Measurements from ENCODE around the gene KLKB1. TPM values are rescaled to one million over a fixed set of nuclear protein-coding genes. Genes with fewer than 3 reads are reported as not detected.
"Not testable (repeated sequence)": the region's sequence is repeated elsewhere in the genome, so short reads cannot be mapped to it uniquely, and the experiment has no call there.

Gene KLKB1
- total RNA-seq, 1 donor from 2014 or later = not detected

DNA sequence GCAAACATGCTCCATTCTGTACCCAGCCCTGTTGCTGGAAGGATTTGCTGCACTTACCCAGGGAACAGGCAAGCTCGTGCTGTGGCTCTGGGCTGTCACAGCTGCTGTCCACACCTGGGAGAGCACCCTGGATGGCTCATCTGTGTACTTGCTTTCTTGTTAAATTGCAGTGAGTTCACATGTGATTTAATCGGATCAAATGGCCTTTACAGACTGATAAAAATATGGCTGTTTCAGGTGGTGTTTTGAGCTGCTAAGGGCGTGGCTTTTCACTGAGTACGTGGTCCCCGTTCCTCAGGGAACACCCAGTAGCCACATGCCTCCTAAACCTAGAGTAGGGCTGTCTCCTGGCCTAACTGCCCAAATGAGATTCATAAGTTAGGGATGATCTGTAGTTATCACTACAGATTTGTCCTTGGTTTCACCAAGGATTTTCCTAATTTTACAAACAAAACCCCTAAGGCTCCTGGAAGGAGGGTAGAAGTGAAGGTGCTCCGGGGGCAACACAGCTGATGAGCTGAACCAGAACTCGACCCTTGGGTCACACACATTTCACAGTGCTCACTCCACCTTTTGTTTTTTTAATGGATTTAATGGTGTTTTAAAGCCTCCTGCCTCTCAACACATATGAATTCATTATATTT, 13.7 kb downstream of the KLKB1 start:
- Histone ChIP-seq H3K9me3 (ENCODE audit: insufficient read depth, low read depth, low read length) (no peaks in the 10 kb centered on the region), H2AFZ (ENCODE audit: low read depth, low read length) (no peak overlapping the region), H3K4me2 (ENCODE audit: low read length) (no peak overlapping the region), H4K20me1 (ENCODE audit: insufficient read depth, low read length) (no peaks in the 10 kb centered on the region), H3K27me3 (ENCODE audit: insufficient read depth, low read length) (no peaks in the 10 kb centered on the region), H3K27ac (ENCODE audit: low read depth, low read length) (no peak overlapping the region), H3K79me2 (ENCODE audit: insufficient read depth, low read length) (no peaks in the 10 kb centered on the region), H3K4me1 (ENCODE audit: insufficient read depth, low read length) (no peaks in the 10 kb centered on the region), H3K4me3 (ENCODE audit: insufficient read depth, low read depth, low read length) (no peak overlapping the region), H3K9ac (ENCODE audit: low read length) (no peak overlapping the region), H3K36me3 (ENCODE audit: insufficient read depth, low read length) (no peaks in the 10 kb centered on the region)
- no peak overlapping the region for H3K27ac Mint-ChIP-seq (ENCODE audit: unreplicated experiment)
- H3K4me1 Mint-ChIP-seq (ENCODE audit: low read depth, unreplicated experiment) = no peaks in the 10 kb centered on the region
- H3K4me3 Mint-ChIP-seq (ENCODE audit: unreplicated experiment) = no peak overlapping the region
- peaks cover 11% of the 10 kb centered on the region for H3K9me3 Mint-ChIP-seq (ENCODE audit: unreplicated experiment)
- FAIRE-seq (no peak), DNase-seq (ENCODE audit: low read depth) (no peak)
- no peaks in the 10 kb centered on the region for H3K27me3 Mint-ChIP-seq (ENCODE audit: low read depth, unreplicated experiment)
- TF ChIP-seq EZH2 (IDR thresholded peaks at IDR 0.05; ENCODE audit: insufficient read depth, low read length) = no peak
- TF ChIP-seq, protein P1, sequence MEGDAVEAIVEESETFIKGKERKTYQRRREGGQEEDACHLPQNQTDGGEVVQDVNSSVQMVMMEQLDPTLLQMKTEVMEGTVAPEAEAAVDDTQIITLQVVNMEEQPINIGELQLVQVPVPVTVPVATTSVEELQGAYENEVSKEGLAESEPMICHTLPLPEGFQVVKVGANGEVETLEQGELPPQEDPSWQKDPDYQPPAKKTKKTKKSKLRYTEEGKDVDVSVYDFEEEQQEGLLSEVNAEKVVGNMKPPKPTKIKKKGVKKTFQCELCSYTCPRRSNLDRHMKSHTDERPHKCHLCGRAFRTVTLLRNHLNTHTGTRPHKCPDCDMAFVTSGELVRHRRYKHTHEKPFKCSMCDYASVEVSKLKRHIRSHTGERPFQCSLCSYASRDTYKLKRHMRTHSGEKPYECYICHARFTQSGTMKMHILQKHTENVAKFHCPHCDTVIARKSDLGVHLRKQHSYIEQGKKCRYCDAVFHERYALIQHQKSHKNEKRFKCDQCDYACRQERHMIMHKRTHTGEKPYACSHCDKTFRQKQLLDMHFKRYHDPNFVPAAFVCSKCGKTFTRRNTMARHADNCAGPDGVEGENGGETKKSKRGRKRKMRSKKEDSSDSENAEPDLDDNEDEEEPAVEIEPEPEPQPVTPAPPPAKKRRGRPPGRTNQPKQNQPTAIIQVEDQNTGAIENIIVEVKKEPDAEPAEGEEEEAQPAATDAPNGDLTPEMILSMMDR (IDR thresholded peaks at IDR 0.05; ENCODE audit: insufficient read depth, low read depth, low read length) = no peak
- no peaks in the 10 kb centered on the region for H3K36me3 Mint-ChIP-seq (ENCODE audit: low read depth, unreplicated experiment)

DNA sequence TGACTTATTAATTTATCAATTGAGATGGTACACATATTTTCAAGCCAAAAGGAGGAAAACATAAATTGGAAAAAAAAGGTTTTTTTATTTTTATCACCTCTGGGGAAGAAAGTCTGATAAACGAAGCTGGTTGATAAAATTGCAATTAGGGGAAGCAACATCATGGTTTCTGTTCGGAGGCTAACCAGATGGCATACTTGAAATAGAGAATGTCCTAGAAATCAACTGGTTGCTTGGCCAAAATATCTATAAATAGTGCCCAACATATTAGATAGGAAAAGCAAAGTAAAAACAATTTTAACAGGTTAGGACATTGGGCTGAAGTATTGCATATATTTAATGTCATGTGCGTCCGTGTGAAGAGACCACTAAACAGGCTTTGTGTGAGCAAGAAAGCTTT, 14.3 kb downstream of the KLKB1 start:
- no peak for FAIRE-seq
- no peaks in the 10 kb centered on the region for H3K36me3 Mint-ChIP-seq (ENCODE audit: low read depth, unreplicated experiment)
- no peaks in the 10 kb centered on the region for H4K20me1 ChIP-seq (ENCODE audit: insufficient read depth, low read length)
- no peak overlapping the region for H3K4me2 ChIP-seq (ENCODE audit: low read length)
- H3K4me1 Mint-ChIP-seq (ENCODE audit: low read depth, unreplicated experiment) = no peaks in the 10 kb centered on the region
- H3K27me3 ChIP-seq (ENCODE audit: insufficient read depth, low read length) = no peaks in the 10 kb centered on the region
- H3K36me3 ChIP-seq (ENCODE audit: insufficient read depth, low read length) = no peaks in the 10 kb centered on the region
- no peaks in the 10 kb centered on the region for H3K9me3 ChIP-seq (ENCODE audit: insufficient read depth, low read depth, low read length)
- no peaks in the 10 kb centered on the region for H3K27me3 Mint-ChIP-seq (ENCODE audit: low read depth, unreplicated experiment)
- H2AFZ ChIP-seq (ENCODE audit: low read depth, low read length) = no peak overlapping the region
- no peaks in the 10 kb centered on the region for H3K79me2 ChIP-seq (ENCODE audit: insufficient read depth, low read length)
- no peak overlapping the region for H3K27ac ChIP-seq (ENCODE audit: low read depth, low read length)
- DNase-seq (ENCODE audit: low read depth) = no peak
- H3K4me3 ChIP-seq (ENCODE audit: insufficient read depth, low read depth, low read length) = no peak overlapping the region
- no peaks in the 10 kb centered on the region for H3K4me1 ChIP-seq (ENCODE audit: insufficient read depth, low read length)
- TF ChIP-seq, protein P1 (IDR thresholded peaks at IDR 0.05; ENCODE audit: insufficient read depth, low read depth, low read length) = no peak
- no peak for TF ChIP-seq EZH2 (IDR thresholded peaks at IDR 0.05; ENCODE audit: insufficient read depth, low read length)
- H3K9me3 Mint-ChIP-seq (ENCODE audit: unreplicated experiment) = peaks cover 16% of the 10 kb centered on the region
- H3K4me3 Mint-ChIP-seq (ENCODE audit: unreplicated experiment) = no peak overlapping the region
- no peak overlapping the region for H3K27ac Mint-ChIP-seq (ENCODE audit: unreplicated experiment)
- no peak overlapping the region for H3K9ac ChIP-seq (ENCODE audit: low read length)

DNA sequence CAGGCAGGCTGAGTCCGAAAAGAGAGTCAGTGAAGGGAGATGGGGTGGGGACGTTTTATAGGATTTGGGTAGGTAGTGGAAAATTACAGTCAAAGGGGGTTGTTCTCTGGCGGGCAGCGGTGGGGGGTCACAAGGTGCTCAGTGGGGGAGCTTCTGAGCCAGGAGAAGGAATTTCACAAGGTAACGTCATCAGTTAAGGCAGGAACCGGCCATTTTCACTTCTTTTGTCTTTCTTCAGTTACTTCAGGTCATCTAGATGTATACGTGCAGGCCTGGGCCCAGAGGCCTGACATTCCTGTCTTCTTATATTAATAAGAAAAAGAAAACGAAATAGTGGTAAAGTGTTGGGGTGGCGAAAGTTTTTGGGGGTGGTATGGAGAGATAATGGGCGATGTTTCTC, 14.7 kb downstream of the KLKB1 start:
- H3K4me3 ChIP-seq (ENCODE audit: insufficient read depth, low read depth, low read length); DNase-seq (ENCODE audit: low read depth); FAIRE-seq; H3K9ac ChIP-seq (ENCODE audit: low read length); H3K36me3 ChIP-seq (ENCODE audit: insufficient read depth, low read length); H3K27ac Mint-ChIP-seq (ENCODE audit: unreplicated experiment); H3K4me2 ChIP-seq (ENCODE audit: low read length); H3K79me2 ChIP-seq (ENCODE audit: insufficient read depth, low read length); H3K27me3 ChIP-seq (ENCODE audit: insufficient read depth, low read length); H4K20me1 ChIP-seq (ENCODE audit: insufficient read depth, low read length); H3K4me1 Mint-ChIP-seq (ENCODE audit: low read depth, unreplicated experiment); H3K4me3 Mint-ChIP-seq (ENCODE audit: unreplicated experiment); H3K27ac ChIP-seq (ENCODE audit: low read depth, low read length); H3K4me1 ChIP-seq (ENCODE audit: insufficient read depth, low read length); H3K27me3 Mint-ChIP-seq (ENCODE audit: low read depth, unreplicated experiment); H3K9me3 ChIP-seq (ENCODE audit: insufficient read depth, low read depth, low read length); H2AFZ ChIP-seq (ENCODE audit: low read depth, low read length); H3K36me3 Mint-ChIP-seq (ENCODE audit: low read depth, unreplicated experiment): not testable (repeated sequence)
- peaks cover 17% of the 10 kb centered on the region for H3K9me3 Mint-ChIP-seq (ENCODE audit: unreplicated experiment)

All from astrocyte (in vitro differentiated cells and primary cell).